HepG2 (cell line): Measurements from ENCODE around the gene IQCC. TPM values are rescaled to one million over a fixed set of nuclear protein-coding genes. Genes with fewer than 3 reads are reported as not detected.

Experiments
- ATAC-seq: fragments of 200-7000 bp; cut with Tn5 transposase; 3 replicates; pipeline ENCODE4 v1.9.1; 2020; ENCODE audit warnings: mild to moderate bottlenecking, moderate library complexity
- BruUV-seq: library from RNA; stranded (reverse); fragments of 400-500 nt; replicated peaks from 2 replicates; lab custom pipeline; 2021; lab: Mats Ljungman, UMichigan
- CTCF ChIA-PET: fragments of 300-600 bp; formaldehyde crosslinking; extraction: SDS; loops from one replicate; lab custom pipeline; 2021; ENCODE audit warnings: low total read pairs, inconsistent platforms, low intra/inter-chr PET ratio; lab: Yijun Ruan, JAX
- POLR2A ChIA-PET: fragments of 350-600 bp; sonication (Branson Sonifier 250); formaldehyde crosslinking; loops from one replicate; lab custom pipeline; 2020; ENCODE audit warnings: antibody characterized with exemption, inconsistent platforms; lab: Yijun Ruan, JAX
- DNase-seq: peaks from one replicate; pipeline ENCODE4 v3.0.0-alpha.2; 2015; ENCODE audit warnings: low spot score
- FAIRE-seq: peaks from 3 replicates; lab custom pipeline; 2011; peaks lifted over from hg19 to GRCh38; lab: Jason Lieb, UNC
- H2AFZ ChIP-seq: one replicate; pipeline ENCODE4 v1.6.1; 2011; ENCODE audit warnings: low read length, inconsistent platforms
- H3K27ac ChIP-seq: fragments of 300-600 bp; 3 replicates; pipeline ENCODE4 v1.8.0; 2011; ENCODE audit warnings: mixed run types, mild to moderate bottlenecking, mixed read lengths, low read length, inconsistent platforms; ENCODE audit not compliant: insufficient read depth; ENCODE audit errors: extremely low read length
- H3K27me3 ChIP-seq, 2 experiments: fragments of 200-600 bp in 1 of 2; 2 replicates in 1 of 2; 3 replicates in 1 of 2; pipeline versions ENCODE4 v1.6.0 to v1.8.0; 2011; ENCODE audit warnings: low read length in 2 of 2, mild to moderate bottlenecking in 2 of 2, moderate library complexity in 2 of 2, inconsistent platforms in 1 of 2; ENCODE audit not compliant: insufficient read depth in 2 of 2, control insufficient read depth in 1 of 2
- H3K36me3 ChIP-seq, 2 experiments: fragments of 200-600 bp in 1 of 2; replicated peaks in 1 of 2; 2 replicates in 1 of 2; 3 replicates in 1 of 2; pipeline versions ENCODE4 v1.5.1 to v1.8.0; 2011; ENCODE audit warnings: low read length in 2 of 2, inconsistent platforms in 1 of 2; ENCODE audit not compliant: insufficient read depth in 2 of 2, control insufficient read depth in 1 of 2
- H3K4me1 ChIP-seq: 2 replicates; pipeline ENCODE4 v1.5.1; 2012; ENCODE audit warnings: low read length, inconsistent platforms; ENCODE audit not compliant: insufficient read depth
- H3K4me2 ChIP-seq: 2 replicates; pipeline ENCODE4 v1.6.0; 2011; ENCODE audit warnings: low read depth, low read length, inconsistent platforms
- H3K4me3 ChIP-seq, 3 experiments: fragments of 200-600 bp in 1 of 3; sonication (generic), shearing (Covaris generic) in 1 of 3; replicated peaks in 1 of 3; 2 replicates each; pipeline ENCODE4 v1.5.1; 2011 to 2016; ENCODE audit warnings: low read length in 3 of 3, inconsistent platforms in 2 of 3, low read depth in 2 of 3, mild to moderate bottlenecking in 2 of 3, control low read depth in 1 of 3, mixed read lengths in 1 of 3; ENCODE audit not compliant: insufficient read depth in 1 of 3
- H3K79me2 ChIP-seq: one replicate; pipeline ENCODE4 v1.6.1; 2011; ENCODE audit warnings: low read length, inconsistent platforms; ENCODE audit not compliant: insufficient read depth
- H3K9ac ChIP-seq: 2 replicates; pipeline ENCODE4 v1.6.0; 2011; ENCODE audit warnings: mild to moderate bottlenecking, low read depth, low read length, inconsistent platforms; ENCODE audit not compliant: insufficient read depth
- H3K9me3 ChIP-seq: 2 replicates; pipeline ENCODE4 v1.5.1; 2012; ENCODE audit warnings: mild to moderate bottlenecking, low read length
- H4K20me1 ChIP-seq: 2 replicates; pipeline ENCODE4 v1.6.0; 2011; ENCODE audit warnings: inconsistent platforms, mild to moderate bottlenecking, low read length, moderate library complexity; ENCODE audit not compliant: insufficient read depth
- AGO2 ChIP-seq: fragments of 200-400 bp; formaldehyde crosslinking; optimal IDR thresholded peaks from 2 replicates; pipeline ENCODE3; 2017; ENCODE audit warnings: mild to moderate bottlenecking, low read depth, low read length, moderate library complexity
- HNF1A ChIP-seq, 2 experiments: sonication (generic) in 1 of 2; formaldehyde crosslinking in 1 of 2; IDR thresholded peaks; 2 replicates each; pipeline versions ENCODE4 v1.4.0 to v1.6.1; 2016 to 2020; ENCODE audit warnings: borderline replicate concordance in 1 of 2, low read depth in 1 of 2, mild to moderate bottlenecking in 1 of 2, missing genetic modification reagents in 1 of 2
- RBFOX2 ChIP-seq: fragments of 200-400 bp; formaldehyde crosslinking; IDR thresholded peaks from 2 replicates; pipeline ENCODE4 v1.6.1; 2017; ENCODE audit warnings: low read depth, mild to moderate bottlenecking, low read length
- WGBS: methylation state at CpG from one replicate; pipeline ENCODE4 v1.1.6; 2017; ENCODE audit warnings: low lambda C conversion rate; 5-methylcytosine and 5-hydroxymethylcytosine counted together
- in situ Hi-C: cut with HindIII; loops from 2 replicates; pipeline ENCODE4 v1.10.0; 2017; ENCODE audit warnings: low pct_unique_long_range_greater_than_20kb; ENCODE audit not compliant: extremely low pct_ligation_motif_present
- intact Hi-C: fragments of 100-400 bp; cut with micrococcal nuclease; formaldehyde crosslinking; loops from one replicate; pipeline ENCODE4 v1.10.0; 2022; ENCODE audit not compliant: unreplicated experiment
- polyA plus RNA-seq, 8 experiments: library from polyadenylated mRNA; depleted of rRNA in 3 of 8; stranded (reverse) in 7 of 8; unstranded in 1 of 8; fragments of >200 nt; fragmentation: Illumina TruSeq in 4 of 8; extraction: Trizol in 4 of 8; gene quantifications; 2 replicates each; pipeline versions ENCODE4 v1.2.1 to v1.2.3, GENCODE V29; 2011 to 2016; ENCODE audit warnings: low read depth in 4 of 8, missing spikeins in 1 of 8, mixed read lengths in 1 of 8; ENCODE audit not compliant: insufficient read depth in 1 of 8
- total RNA-seq, 5 experiments: library from RNA; depleted of rRNA; stranded (reverse); fragments of >200 nt; fragmentation: Illumina TruSeq; extraction: Trizol; gene quantifications; 2 replicates each; pipeline ENCODE4 v1.2.3, GENCODE V29; 2016; ENCODE audit warnings: low read depth in 1 of 5
- TF ChIP-seq, protein P1 (sequence below): sonication (generic); formaldehyde crosslinking; IDR thresholded peaks from 2 replicates; pipeline ENCODE4 v1.8.1; 2023; ENCODE audit warnings: mild to moderate bottlenecking, moderate library complexity, missing genetic modification reagents

The IQCC gene
- total and polyA plus RNA-seq, 2 of the 13 experiments (the other 11 are each of a cell fraction or from before 2014, with no cell fraction given), result 1.7 to 3.0 TPM

- FAIRE-seq (no peak), DNase-seq (no peak), ATAC-seq (no peak)
- TF ChIP-seq, protein P1, sequence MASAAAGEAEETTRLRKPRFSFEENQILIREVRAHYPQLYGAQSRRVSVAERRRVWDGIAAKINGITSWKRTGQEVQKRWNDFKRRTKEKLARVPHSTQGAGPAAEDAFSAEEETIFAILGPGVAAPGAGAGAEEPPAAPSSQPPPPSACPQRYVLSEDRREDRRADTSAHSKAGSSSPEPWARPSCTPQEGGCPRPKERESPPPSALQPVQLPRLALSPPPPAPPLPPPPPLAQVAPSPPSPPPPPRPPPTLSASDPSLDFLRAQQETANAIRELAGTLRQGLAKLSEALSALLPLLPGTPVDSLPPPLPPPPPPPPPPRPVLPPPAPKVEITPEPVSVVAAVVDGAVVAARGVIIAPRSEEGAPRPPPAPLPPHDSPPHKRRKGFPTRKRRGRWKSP (CRISPR knock-in tag), result no peak
- TF ChIP-seq RBFOX2, result peak; percentile 55
- Histone ChIP-seq H3K27me3 (no peaks in the 10 kb centered on the region), H3K27ac (no peak overlapping the region), H3K4me1 (peaks cover 39% of the 10 kb centered on the region), H3K4me2 (peak overlapping the region; percentile 30; the same call in 1 of the 2 replicates), H3K36me3 (peaks cover 34 to 74% of the 10 kb centered on the region in 2 experiments), H3K79me2 (peaks cover 42% of the 10 kb centered on the region), H2AFZ (no peak overlapping the region), H4K20me1 (peaks cover 2% of the 10 kb centered on the region; the same call in 1 of the 2 replicates), H3K4me3 (no peak overlapping the region), H3K9ac (no peak overlapping the region), H3K9me3 (no peaks in the 10 kb centered on the region)
- ChIA-PET POLR2A (no interaction called here), CTCF (no interaction called here)
- no TSS peak for BruUV-seq
- intact Hi-C loops (no loop called here), in situ Hi-C loops (no loop called here)
- 93% methylated on average over 2 of the region's 2 CpGs for WGBS
These were observed 19.0 kb upstream of the IQCC start for GRCh38 chr1:32186491-32186890.

DNA sequence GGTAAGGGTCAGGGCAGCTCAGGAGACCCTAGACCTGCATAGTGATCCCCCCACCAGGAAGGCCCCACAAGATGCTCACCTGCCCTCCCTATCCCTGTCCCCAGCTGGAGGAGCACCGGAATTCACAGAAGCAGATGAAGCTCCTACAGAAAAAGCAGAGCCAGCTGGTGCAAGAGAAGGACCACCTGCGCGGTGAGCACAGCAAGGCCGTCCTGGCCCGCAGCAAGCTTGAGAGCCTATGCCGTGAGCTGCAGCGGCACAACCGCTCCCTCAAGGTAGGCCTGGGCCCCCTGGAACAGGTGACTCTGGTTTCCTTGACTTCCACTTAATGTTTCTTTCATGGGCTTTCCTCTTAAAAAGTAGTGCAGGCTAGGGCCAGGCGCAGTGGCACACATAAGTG lies 17.6 kb upstream of the IQCC start:
- DNase-seq (no peak), ATAC-seq (no peak), FAIRE-seq (no peak)
- peaks cover 31% of the 10 kb centered on the region for H3K79me2 ChIP-seq
- 100% methylated on average over 8 of the region's 9 CpGs for WGBS
- no TSS peak for BruUV-seq
- in situ Hi-C loops, result no loop called here
- no peak overlapping the region for H3K4me3 ChIP-seq
- no peak overlapping the region for H3K9ac ChIP-seq
- H3K4me2 ChIP-seq, result no peak overlapping the region
- no peak overlapping the region for H3K27ac ChIP-seq
- POLR2A ChIA-PET, result interaction anchor here (1.5 kb wide), 1 partner anchor 9 kb away, joined by 3 read pairs; no protein-coding TSS in a partner anchor
- H3K4me1 ChIP-seq, result peaks cover 25% of the 10 kb centered on the region
- H3K36me3 ChIP-seq, result peaks cover 42 to 82% of the 10 kb centered on the region in 2 experiments
- H4K20me1 ChIP-seq, result peaks cover 2% of the 10 kb centered on the region; the same call in 1 of the 2 replicates
- CTCF ChIA-PET, result no interaction called here
- H3K27me3 ChIP-seq, result no peaks in the 10 kb centered on the region
- intact Hi-C loops, result no loop called here
- TF ChIP-seq HNF1A (IDR thresholded peaks at IDR 0.05; ENCODE audit: low read depth) (no peak), HNF1A (CRISPR knock-in tag; IDR thresholded peaks at IDR 0.05; ENCODE audit: borderline replicate concordance) (no peak), AGO2 (peak; percentile 29)
- H2AFZ ChIP-seq, result no peak overlapping the region
- no peaks in the 10 kb centered on the region for H3K9me3 ChIP-seq
